Myocyte (in vitro differentiated cells): ENCODE data around the gene JMJD8. TPM values are rescaled to one million over a fixed set of nuclear protein-coding genes. Genes with fewer than 3 reads are reported as not detected.

Source experiments
- DNase-seq: peaks from one replicate; pipeline ENCODE4 v3.0.0-alpha.2; 2012; ENCODE audit warnings: low read depth
- total RNA-seq: library from RNA; depleted of rRNA; stranded (reverse); fragments of >200 nt; gene quantifications from 2 replicates; pipeline ENCODE4 v1.2.3, GENCODE V29; 2014

JMJD8 gene
- total RNA-seq, 1 donor from 2014 or later = 74.5 TPM

- DNase-seq = no peak
Observed at GRCh38 chr16:677316-678190, 6.6 kb downstream of the JMJD8 start.

- no peak for DNase-seq
Observed at GRCh38 chr16:676913-677312, 7.2 kb downstream of the JMJD8 start.

GRCh38 chr16:676565-676902, 7.6 kb downstream of the JMJD8 start:
- DNase-seq = no peak

GRCh38 chr16:675884-676564, 8.1 kb downstream of the JMJD8 start:
- DNase-seq = no peak

GRCh38 chr16:674968-675883, 8.9 kb downstream of the JMJD8 start, which contains the start of gene RHBDL1:
Gene RHBDL1, plus strand, starts transcription at chr16:675671. Its CDS starts 120 bp downstream, at chr16:675791.
- DNase-seq = peak; percentile 10

- no peak for DNase-seq
Observed at GRCh38 chr16:674214-674881, 9.8 kb downstream of the JMJD8 start.

- no peak for DNase-seq
Observed at GRCh38 chr16:673399-673991, 10.6 kb downstream of the JMJD8 start.

- DNase-seq = no peak
Observed at GRCh38 chr16:672851-673250, 11.3 kb downstream of the JMJD8 start.

- DNase-seq = no peak
Observed at GRCh38 chr16:672371-672770, 11.8 kb downstream of the JMJD8 start.

- DNase-seq = no peak
Observed at GRCh38 chr16:671353-672131, 12.6 kb downstream of the JMJD8 start.

- DNase-seq = no peak
Observed at GRCh38 chr16:670485-671352, 13.4 kb downstream of the JMJD8 start.

GRCh38 chr16:669666-670065, 14.5 kb downstream of the JMJD8 start:
- DNase-seq = no peak

- DNase-seq = no peak
Observed at GRCh38 chr16:668519-669171, 15.5 kb downstream of the JMJD8 start.

- peak; percentile 89 for DNase-seq
Observed at GRCh38 chr16:667780-668518, 16.2 kb downstream of the JMJD8 start, which contains the start of gene RHOT2. Gene RHOT2, plus strand, starts transcription at chr16:668132. Its CDS starts 68 bp downstream, at chr16:668200.

GRCh38 chr16:667113-667779, 16.9 kb downstream of the JMJD8 start:
- no peak for DNase-seq

- DNase-seq = no peak
Observed at GRCh38 chr16:666572-666971, 17.6 kb downstream of the JMJD8 start.

- DNase-seq = no peak
Observed at GRCh38 chr16:662597-662996, 21.5 kb downstream of the JMJD8 start.
